Dermis blood vessel endothelial cell (primary cell): ENCODE data around the gene AQP1. TPM values are rescaled to one million over a fixed set of nuclear protein-coding genes. Genes with fewer than 3 reads are reported as not detected.

Source experiments
- DNase-seq: peaks from one replicate; pipeline ENCODE4 v3.0.0; 2010
- total RNA-seq: library from RNA; depleted of rRNA; stranded (reverse); fragments of >200 nt; gene quantifications from 2 replicates; pipeline ENCODE4 v1.2.3, GENCODE V29; 2014

AQP1 gene
- total RNA-seq: 9.2 and 147 TPM in 2 replicates

- DNase-seq: peak; percentile 33
These were observed at the start of gene AQP1 for GRCh38 chr7:30911561-30911969. AQP1 (plus strand) TSS chr7:30911853; CDS start chr7:30911910, 57 bp downstream.

- no peak for DNase-seq
These were observed 48.5 kb upstream of the AQP1 start for GRCh38 chr7:30862995-30863705.

DNA sequence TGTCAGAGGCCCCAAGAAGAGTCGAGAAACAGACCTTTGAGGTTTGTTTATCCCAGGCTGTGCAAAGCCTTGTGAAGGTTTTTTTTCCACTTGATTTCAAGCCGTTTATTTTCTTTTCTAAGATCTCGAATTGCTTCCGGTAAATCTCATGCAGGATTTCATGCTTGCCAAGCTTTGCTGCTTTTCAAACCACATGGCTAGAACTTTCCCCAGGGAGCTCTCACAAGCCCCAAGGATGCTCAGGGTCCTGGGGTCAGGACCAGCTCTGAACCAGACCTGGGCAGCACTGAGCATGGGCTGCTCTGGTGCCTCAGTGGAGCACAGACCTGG, 48.0 kb upstream of the AQP1 start:
- no peak for DNase-seq

DNA sequence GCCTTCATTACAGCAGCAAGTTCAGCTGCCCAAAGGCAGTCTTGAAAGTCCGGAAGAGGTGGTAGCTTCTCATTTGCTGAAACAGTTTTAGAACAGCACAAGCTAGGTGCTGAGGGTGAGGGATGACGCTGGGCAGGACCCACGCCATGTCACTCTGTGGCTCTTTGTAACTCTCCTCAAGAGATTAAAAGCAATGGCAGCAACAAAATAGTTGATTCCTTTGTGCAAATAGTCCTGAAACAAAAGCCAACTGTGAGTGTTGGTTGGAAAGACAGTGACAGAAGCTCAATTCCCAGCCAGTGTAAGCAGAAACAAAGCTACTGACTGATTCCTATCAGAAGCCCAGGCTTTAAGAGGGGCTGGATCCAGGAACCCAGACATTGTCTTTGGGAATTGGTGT, 47.6 kb upstream of the AQP1 start:
- DNase-seq: no peak

GRCh38 chr7:30865076-30865475, 46.6 kb upstream of the AQP1 start:
- DNase-seq: no peak

GRCh38 chr7:30865821-30866220, 45.8 kb upstream of the AQP1 start:
- no peak for DNase-seq

DNA sequence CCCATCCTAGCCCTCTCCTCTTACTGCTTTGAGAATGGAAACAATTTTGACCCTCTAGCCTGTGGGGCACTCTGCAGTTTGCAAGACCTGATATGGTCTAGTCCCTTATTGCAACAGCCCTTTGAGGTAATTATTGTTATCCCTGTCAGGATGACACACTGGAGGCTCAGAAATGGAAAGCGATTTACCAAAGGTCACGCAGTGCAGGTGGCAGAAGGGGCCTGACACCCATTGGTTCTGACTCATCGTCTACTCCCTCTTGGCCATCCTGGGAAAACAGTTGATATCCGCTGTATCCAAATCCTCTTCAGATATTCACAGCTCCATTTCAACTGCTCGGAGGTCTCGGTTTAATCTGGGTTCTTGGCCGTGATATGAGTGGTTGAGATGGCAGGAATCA, 44.7 kb upstream of the AQP1 start:
- peak; percentile 58 for DNase-seq

DNA sequence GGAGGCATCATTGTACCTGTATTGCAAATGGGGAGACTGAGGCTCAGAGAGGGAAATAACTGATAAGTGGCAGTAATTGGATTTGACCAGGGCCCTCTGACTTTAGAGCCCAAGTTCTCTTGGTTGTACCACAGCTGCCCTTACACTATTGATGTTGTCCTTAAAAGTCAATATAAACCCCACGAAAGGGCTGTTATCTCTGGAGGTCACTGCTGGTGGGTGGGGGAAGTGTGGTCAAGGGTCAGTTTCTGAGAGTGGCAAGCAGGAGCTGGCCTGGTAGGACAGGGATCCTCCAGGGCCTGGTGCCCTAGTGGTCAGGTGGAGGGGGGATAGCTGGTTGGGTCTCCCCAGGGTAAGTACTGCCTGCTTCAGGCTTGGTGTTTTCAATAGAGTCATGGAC, 44.2 kb upstream of the AQP1 start:
- DNase-seq: no peak

DNA sequence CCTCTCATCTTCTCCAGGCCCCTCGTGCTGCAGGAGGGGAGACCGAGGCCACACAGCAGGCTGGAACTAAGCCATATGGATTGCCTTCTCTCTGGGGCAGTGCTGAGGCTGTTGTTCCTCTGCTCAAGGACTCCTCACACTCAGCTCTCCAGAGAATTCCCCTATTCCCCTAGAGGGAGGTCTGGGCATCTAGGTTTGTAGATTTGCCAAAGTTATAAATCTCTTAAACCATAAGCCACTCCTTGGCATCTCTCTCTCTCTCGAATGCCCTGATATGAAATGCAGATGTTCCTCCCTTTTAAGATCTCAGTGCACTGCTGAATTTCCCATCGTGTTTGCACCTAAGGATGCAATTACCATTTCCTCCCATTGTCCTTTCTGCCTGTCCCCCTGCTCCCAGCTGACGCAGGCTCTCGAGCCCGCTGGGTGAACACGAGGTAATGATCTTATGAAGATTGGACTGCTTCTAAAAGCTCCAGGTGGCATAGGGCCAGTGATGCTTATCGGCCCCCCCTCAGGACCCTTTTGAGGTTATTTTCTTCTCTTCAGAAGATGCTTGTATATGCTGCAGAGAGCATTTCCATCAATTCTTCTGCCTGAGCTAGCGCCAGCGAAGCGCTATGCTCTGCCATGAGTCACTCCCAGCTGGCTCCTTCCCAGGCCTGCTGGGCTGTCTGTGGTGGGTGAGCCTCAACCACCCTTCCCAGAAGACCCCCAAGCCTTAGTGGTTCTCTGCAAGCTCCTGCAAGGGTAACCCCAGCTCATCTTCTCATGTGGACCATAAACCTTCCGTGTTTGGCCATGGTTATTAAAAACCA, 41.6 kb upstream of the AQP1 start:
- peak; percentile 97 for DNase-seq

GRCh38 chr7:30870821-30871518, 40.7 kb upstream of the AQP1 start:
- DNase-seq: no peak

- no peak for DNase-seq
These were observed 40.0 kb upstream of the AQP1 start for GRCh38 chr7:30871655-30872054.

DNA sequence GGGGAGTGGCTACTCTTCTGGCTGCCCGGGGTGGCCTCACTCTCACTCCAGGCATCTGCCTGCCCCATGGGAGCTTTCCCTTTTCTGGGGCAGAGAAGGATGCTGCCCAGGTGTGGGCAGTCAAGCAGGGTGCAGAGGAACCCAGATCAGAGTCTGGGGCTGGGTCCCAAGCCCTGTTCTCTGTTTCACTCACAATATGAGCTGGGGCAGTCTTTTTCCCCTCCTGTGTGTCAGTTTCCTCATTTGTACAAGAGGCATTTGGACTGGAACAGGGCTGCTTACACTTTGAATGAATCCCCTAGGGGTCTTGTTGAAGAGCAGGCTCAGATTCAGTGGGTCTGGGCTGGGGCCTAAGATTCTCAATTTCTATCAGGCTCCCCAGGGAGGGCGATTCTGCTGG, 38.4 kb upstream of the AQP1 start:
- no peak for DNase-seq

GRCh38 chr7:30873656-30874055, 38.0 kb upstream of the AQP1 start:
- peak; percentile 53 for DNase-seq

GRCh38 chr7:30874656-30875302, 36.9 kb upstream of the AQP1 start:
- DNase-seq: no peak

DNA sequence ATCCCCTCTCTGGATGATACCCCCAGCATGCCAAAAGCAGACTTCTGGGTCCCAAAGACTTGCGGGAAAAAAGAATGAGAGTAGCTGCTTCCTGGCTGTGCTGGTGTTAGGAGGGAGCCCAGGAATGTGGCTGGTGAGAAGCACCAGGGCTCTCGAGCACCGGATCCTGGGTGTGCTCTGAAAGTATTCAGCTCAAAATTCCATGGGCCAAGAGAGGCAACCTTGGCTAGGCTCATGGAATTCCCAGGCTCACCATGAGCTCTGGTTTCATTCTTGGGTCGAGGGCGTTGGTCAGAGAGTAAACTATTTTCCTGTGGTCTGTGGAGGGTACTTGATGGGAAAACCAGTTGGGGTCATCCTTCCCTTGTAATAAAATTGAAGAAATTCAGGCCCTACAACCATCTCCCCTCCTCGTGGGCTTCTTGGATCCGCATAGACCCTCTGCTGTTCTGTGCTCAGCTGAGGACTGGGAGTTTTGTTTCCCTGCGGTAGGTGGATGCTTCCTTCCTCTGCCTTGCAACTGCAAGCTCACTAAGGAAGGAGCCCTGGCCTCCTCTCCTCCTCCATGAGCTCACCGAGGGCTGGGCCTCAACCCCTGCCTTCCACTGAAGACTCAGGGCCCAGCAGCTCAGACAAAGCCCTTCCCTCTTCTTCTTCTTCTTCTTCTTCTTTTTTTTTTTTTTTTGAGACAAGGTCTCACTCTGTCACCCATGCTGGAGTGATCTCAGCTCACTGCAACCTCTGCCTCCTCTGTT, 34.5 kb upstream of the AQP1 start:
- DNase-seq: no peak

DNA sequence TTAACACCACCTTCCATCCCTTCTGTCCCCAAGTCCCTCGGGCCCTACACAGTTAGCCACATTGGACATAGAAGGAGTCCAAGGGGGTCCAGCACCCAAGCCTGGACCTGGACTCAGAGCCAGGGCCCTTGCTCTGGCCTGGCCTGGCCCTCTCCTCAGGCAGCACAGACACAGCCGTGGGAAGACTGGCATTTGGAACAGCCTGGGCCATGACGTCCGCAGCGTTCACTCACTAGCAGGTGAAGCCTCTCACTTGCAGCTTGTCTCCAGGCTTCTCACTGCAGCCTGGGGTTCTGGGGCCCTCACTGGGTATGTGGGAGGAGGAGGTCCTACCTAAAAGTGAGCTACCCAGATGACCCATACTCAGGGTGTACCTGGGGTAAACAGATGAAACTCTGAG, 33.7 kb upstream of the AQP1 start:
- no peak for DNase-seq

DNA sequence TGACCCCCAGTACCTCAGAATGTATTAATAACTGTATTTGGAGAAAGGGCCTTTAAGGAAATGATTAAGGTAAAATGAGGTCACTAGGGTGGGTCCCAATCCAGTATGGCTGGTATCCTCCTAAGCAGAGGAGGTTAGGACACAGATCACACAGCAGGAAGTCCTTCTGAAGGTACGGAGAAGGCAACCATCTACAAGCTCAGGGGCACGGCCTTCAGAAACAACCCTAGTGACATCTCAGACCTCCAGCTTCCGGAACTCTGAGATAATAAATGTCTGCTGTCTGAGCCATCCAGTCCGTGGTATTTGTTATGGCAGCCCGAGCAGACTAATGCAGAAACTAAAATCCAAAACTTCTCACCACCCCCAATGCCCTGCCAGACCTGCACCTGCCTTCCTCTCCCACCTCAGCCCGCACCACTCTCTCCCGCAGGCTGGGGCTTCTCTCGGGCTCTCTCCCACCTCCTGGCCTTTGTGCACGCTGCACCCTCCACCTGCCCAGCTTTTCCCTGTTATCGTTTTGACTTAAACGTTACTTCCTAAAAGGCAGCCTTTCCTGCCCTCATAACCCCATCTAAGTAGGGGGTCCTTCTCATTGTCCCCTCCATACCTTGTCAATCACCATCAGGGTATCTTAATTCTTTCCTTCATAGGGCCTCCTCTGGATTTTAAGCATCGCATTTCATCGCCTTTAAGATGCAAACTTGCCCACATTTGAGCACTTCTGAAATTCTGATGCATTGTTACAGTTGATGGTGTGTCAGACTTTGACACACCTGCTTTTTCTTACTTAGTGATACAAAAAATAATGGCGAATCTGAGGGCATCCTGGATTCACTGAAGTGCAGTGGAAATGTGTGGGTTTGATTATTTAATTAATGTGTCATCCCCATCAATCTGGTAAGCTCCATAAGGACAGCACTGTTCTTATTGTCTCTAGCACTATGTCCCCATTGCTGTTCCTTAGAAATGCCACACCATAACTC, 32.2 kb upstream of the AQP1 start:
- DNase-seq: no peak

DNA sequence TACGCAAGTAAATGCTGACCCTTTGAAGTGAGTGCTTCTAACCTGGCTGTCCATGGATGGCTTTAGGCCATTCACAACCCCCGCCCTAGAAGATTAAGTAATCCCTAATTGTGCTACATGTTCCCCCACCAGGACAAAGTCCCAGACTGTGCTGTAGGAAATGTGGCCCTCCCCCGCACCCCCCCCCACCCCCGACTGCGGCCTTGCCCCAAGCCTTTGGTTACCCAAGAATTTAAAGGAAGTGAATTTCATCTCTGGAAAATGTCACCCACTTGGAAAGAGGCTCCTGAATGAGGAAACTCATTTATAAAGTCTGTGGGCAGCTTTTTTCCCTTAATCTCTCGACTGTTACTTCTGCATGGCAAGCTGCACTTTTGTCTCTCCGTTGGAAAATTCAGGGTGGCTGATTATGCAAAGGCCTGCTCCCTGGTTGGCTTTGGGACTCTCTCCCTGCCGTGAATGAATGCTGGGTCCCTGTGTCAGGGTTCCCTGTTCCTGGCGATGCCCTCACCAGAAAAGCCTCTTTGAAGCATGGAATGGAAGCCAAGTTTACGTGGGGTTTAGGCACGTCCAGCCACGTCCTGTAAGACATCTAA, 31.4 kb upstream of the AQP1 start:
- no peak for DNase-seq

GRCh38 chr7:30880941-30881340, 30.7 kb upstream of the AQP1 start:
- DNase-seq: no peak

GRCh38 chr7:30881448-30881847, 30.2 kb upstream of the AQP1 start:
- no peak for DNase-seq

DNA sequence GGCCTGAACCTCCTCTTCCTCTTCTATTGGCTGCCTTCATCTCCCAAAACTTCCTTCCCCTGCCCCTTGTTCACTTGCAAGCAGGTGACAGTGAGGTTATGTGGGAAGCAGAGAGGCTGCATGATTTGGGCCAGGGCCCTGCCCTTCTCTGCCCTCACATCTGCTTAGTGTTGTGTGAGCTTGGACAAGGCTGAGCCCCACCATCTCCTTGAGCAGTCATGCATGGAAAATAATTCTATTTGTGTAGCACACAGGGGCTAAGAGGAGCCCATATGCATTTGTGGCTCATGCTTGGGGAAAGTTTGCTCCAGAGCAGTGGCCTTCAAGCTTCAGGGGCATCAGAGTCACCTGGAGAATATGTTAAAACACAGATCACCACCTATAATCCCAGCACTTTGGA, 26.8 kb upstream of the AQP1 start:
- no peak for DNase-seq
